Osteoblast (primary cell): ENCODE data around the gene CEBPG. TPM values are rescaled to one million over a fixed set of nuclear protein-coding genes. Genes with fewer than 3 reads are reported as not detected.

ENCODE experiments used
- DNase-seq: peaks from one replicate; pipeline ENCODE4 v3.0.0; 2011; ENCODE audit warnings: low spot score, mixed read lengths; ENCODE audit not compliant: insufficient read length; ENCODE audit errors: missing footprints
- H2AFZ ChIP-seq: 2 replicates; pipeline ENCODE4 v1.6.0; 2011; ENCODE audit warnings: mild to moderate bottlenecking, low read length
- H3K27ac ChIP-seq: 2 replicates; pipeline ENCODE4 v1.5.1; 2011; ENCODE audit warnings: mild to moderate bottlenecking, low read depth, low read length, moderate library complexity
- H3K27me3 ChIP-seq: 2 replicates; pipeline ENCODE4 v1.6.0; 2012; ENCODE audit warnings: mild to moderate bottlenecking, control low read depth, inconsistent platforms, low read length, moderate library complexity; ENCODE audit not compliant: insufficient read depth
- H3K36me3 ChIP-seq: 2 replicates; pipeline ENCODE4 v1.5.1; 2011; ENCODE audit warnings: mild to moderate bottlenecking, low read length, control low read depth, moderate library complexity; ENCODE audit not compliant: insufficient read depth
- H3K4me1 ChIP-seq: 2 replicates; pipeline ENCODE4 v1.5.1; 2011; ENCODE audit warnings: mild to moderate bottlenecking, low read length, control low read depth, moderate library complexity; ENCODE audit not compliant: insufficient read depth
- H3K4me2 ChIP-seq: 2 replicates; pipeline ENCODE4 v1.6.0; 2011; ENCODE audit warnings: mild to moderate bottlenecking, low read length; ENCODE audit not compliant: insufficient read depth
- H3K4me3 ChIP-seq: fragments of 200-600 bp; sonication (generic); 3 replicates; pipeline ENCODE4 v1.5.1; 2012; ENCODE audit warnings: mild to moderate bottlenecking, low read length, inconsistent platforms; ENCODE audit not compliant: insufficient read depth
- H3K79me2 ChIP-seq: 2 replicates; pipeline ENCODE4 v1.6.0; 2012; ENCODE audit warnings: mild to moderate bottlenecking, low read length, control low read depth, inconsistent platforms; ENCODE audit not compliant: insufficient read depth
- H3K9me3 ChIP-seq: 2 replicates; pipeline ENCODE4 v1.5.1; 2011; ENCODE audit warnings: low read depth, low read length, control low read depth
- H4K20me1 ChIP-seq: 2 replicates; pipeline ENCODE4 v1.6.0; 2012; ENCODE audit warnings: mild to moderate bottlenecking, low read length, control low read depth; ENCODE audit not compliant: insufficient read depth
- total RNA-seq: library from RNA; depleted of rRNA; stranded (reverse); fragments of >200 nt; gene quantifications from 2 replicates; pipeline ENCODE4 v1.2.3, GENCODE V29; 2012
- TF ChIP-seq, protein P1 (sequence below): IDR thresholded peaks from 2 replicates; pipeline ENCODE4 v1.5.1; 2011; ENCODE audit warnings: mild to moderate bottlenecking, low read depth, low read length, moderate library complexity; ENCODE audit errors: extremely low read depth

The CEBPG gene
- total RNA-seq, 1 donor: 35.5 TPM

DNA sequence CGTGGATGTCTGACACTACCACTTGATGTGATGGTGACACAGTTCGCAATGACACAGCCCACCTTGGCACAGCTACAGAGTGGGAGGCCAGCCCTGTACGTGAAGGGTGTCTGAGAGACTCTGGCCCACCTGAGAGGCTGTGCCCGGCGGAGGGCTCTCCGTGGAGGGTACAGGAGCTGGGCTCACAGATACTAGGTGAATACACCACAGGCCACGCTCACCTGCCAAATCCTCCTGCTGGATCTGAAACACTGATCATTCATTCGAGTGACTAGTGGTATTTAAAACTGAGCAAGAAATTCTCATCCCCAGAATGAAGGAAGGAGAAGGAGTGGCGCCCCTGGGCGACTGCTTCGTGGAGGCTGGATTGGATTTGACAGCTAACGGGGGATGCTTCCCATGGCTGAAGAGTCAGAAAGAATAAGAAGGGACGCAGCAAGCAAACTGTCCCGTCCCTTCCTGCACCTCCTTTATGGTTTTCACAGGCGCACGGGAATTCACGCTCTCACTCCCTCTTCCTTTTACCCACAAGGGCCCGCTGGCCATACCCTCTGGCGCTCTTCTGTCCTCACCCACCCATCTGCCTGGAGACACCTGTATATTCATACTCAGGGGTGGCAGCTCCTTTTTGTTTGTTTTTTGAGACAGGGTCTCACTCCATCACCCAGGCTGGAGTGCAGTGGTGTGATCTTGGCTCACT lies 25.0 kb downstream of the CEBPG start:
- Histone ChIP-seq H3K4me1 (peaks cover 36% of the 10 kb centered on the region), H3K27me3 (no peaks in the 10 kb centered on the region), H4K20me1 (peaks cover 8% of the 10 kb centered on the region), H3K79me2 (no peaks in the 10 kb centered on the region), H3K9me3 (no peaks in the 10 kb centered on the region), H3K27ac (no peak overlapping the region), H3K4me2 (no peak overlapping the region), H3K36me3 (no peaks in the 10 kb centered on the region), H2AFZ (no peak overlapping the region), H3K4me3 (no peak overlapping the region)
- TF ChIP-seq, protein P1, sequence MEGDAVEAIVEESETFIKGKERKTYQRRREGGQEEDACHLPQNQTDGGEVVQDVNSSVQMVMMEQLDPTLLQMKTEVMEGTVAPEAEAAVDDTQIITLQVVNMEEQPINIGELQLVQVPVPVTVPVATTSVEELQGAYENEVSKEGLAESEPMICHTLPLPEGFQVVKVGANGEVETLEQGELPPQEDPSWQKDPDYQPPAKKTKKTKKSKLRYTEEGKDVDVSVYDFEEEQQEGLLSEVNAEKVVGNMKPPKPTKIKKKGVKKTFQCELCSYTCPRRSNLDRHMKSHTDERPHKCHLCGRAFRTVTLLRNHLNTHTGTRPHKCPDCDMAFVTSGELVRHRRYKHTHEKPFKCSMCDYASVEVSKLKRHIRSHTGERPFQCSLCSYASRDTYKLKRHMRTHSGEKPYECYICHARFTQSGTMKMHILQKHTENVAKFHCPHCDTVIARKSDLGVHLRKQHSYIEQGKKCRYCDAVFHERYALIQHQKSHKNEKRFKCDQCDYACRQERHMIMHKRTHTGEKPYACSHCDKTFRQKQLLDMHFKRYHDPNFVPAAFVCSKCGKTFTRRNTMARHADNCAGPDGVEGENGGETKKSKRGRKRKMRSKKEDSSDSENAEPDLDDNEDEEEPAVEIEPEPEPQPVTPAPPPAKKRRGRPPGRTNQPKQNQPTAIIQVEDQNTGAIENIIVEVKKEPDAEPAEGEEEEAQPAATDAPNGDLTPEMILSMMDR: no peak
- peak; percentile 76 for DNase-seq

- H3K9me3 ChIP-seq: no peaks in the 10 kb centered on the region
- no peaks in the 10 kb centered on the region for H3K79me2 ChIP-seq
- no peak overlapping the region for H2AFZ ChIP-seq
- H3K27me3 ChIP-seq: no peaks in the 10 kb centered on the region
- H4K20me1 ChIP-seq: peaks cover 11% of the 10 kb centered on the region
- TF ChIP-seq, protein P1: no peak
- DNase-seq: peak; percentile 22
- no peak overlapping the region for H3K27ac ChIP-seq
- H3K4me2 ChIP-seq: no peak overlapping the region
- no peak overlapping the region for H3K4me3 ChIP-seq
- no peaks in the 10 kb centered on the region for H3K36me3 ChIP-seq
- peaks cover 29% of the 10 kb centered on the region for H3K4me1 ChIP-seq
These were observed 25.7 kb downstream of the CEBPG start for GRCh38 chr19:33399081-33399744.

DNA sequence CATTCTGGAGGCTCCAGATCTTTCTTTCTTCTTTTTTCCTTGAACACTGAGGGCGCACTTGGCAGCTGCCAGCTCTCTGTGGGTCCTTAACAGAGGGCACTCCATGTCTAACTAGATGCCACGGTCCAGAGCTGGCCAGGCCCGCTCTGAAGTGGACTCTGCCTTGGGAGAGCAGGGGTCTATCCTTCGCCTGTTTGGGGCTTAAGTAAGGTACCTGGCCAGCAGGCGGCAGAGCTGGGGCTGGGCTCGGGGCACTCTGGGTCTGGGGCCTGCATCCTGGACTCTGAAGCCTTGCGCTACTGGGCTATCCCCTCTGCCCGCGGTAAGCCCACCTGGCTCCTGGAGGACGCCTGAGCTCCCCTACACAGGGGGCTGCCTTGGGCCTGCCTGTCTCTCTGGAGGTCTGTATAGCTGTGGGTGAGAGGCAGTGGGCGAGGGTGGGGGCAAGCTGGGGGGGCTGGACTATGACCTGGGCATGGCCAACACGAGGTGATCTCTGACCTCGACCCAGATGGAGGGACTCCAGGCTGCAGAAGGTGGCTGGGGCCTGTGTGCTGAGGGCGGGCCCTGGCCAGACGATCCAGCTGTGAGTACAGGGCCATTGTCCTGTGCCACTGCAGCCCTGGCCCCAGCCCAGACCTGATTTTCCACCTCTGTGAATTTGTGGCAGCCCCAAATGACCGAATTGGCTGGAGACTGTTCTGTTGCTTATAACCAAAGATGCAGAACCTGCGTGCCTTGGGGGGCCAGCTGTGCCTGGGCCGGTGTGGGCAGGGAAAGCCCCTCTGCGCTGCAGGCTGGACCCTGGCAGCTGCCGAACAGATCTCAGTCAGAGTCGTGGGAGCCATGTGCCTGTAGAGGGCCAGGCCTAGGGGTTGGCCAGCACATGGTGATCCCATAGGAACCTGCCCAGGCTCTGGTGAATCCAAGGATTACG lies 26.5 kb downstream of the CEBPG start:
- no peak overlapping the region for H3K4me2 ChIP-seq
- no peaks in the 10 kb centered on the region for H3K9me3 ChIP-seq
- H2AFZ ChIP-seq: no peak overlapping the region
- no peaks in the 10 kb centered on the region for H3K27me3 ChIP-seq
- H3K27ac ChIP-seq: no peak overlapping the region
- H4K20me1 ChIP-seq: peaks cover 9% of the 10 kb centered on the region
- H3K4me3 ChIP-seq: no peak overlapping the region
- H3K36me3 ChIP-seq: no peaks in the 10 kb centered on the region
- H3K79me2 ChIP-seq: no peaks in the 10 kb centered on the region
- TF ChIP-seq, protein P1: no peak
- H3K4me1 ChIP-seq: peaks cover 21% of the 10 kb centered on the region
- DNase-seq: peak; percentile 73
